Body of pancreas (tissue), 4 donors: Measurements from ENCODE around the gene DCAF7. TPM values are rescaled to one million over a fixed set of nuclear protein-coding genes. Genes with fewer than 3 reads are reported as not detected.

Experiments used
- ATAC-seq: fragments of 150-250 bp; one replicate; pipeline ENCODE4 v1.9.1; 2016
- DNase-seq, 4 donors: peaks; one replicate each; pipeline ENCODE4 v3.0.0-alpha.2; 2019
- H3K27ac ChIP-seq, 4 donors: fragments of 200-600 bp; sonication (generic); 1 replicate in 3 of 4; 2 replicates in 1 of 4; pipeline versions ENCODE4 v1.5.1 to v1.6.1; 2016 to 2019; ENCODE audit warnings: mild to moderate bottlenecking in 1 of 4, mixed read lengths in 1 of 4, moderate library complexity in 1 of 4
- H3K27me3 ChIP-seq, 2 donors: fragments of 200-600 bp; sonication (generic); one replicate each; pipeline ENCODE4 v1.6.0; 2016; ENCODE audit warnings: mild to moderate bottlenecking in 1 of 2
- H3K36me3 ChIP-seq, 2 donors: fragments of 200-600 bp; sonication (generic); replicated peaks in 1 of 2; 2 replicates each; pipeline ENCODE4 v1.5.1; 2016; ENCODE audit warnings: low read depth in 2 of 2; ENCODE audit not compliant: insufficient read depth in 1 of 2
- H3K4me1 ChIP-seq: fragments of 200-600 bp; sonication (generic); one replicate; pipeline ENCODE4 v1.6.0; 2016
- H3K4me3 ChIP-seq, 2 donors: fragments of 200-600 bp; sonication (generic); 1 replicate in 1 of 2; 2 replicates in 1 of 2; pipeline ENCODE4 v1.5.1; 2016 to 2019
- H3K9me3 ChIP-seq, 3 donors: fragments of 200-600 bp; sonication (generic); 1 replicate in 2 of 3; 2 replicates in 1 of 3; pipeline ENCODE4 v1.5.1; 2016
- CTCF ChIP-seq, 7 experiments: fragments of 450-650 bp in 4 of 7; fragments of 200-600 bp in 3 of 7; sonication (generic) in 3 of 7; IDR thresholded peaks; one replicate each; pipeline ENCODE4 v1.5.1; 2016 to 2019; ENCODE audit warnings: antibody characterized with exemption in 7 of 7
- POLR2A ChIP-seq, 3 donors: fragments of 450-650 bp; IDR thresholded peaks; one replicate each; pipeline ENCODE4 v1.6.1; 2016; ENCODE audit warnings: antibody characterized with exemption in 3 of 3, mild to moderate bottlenecking in 2 of 3
- WGBS, 2 donors: methylation state at CpG; one replicate each; pipeline ENCODE4 v1.1.5; 2017; 5-methylcytosine and 5-hydroxymethylcytosine counted together
- intact Hi-C: fragments of 100-400 bp; cut with DNase I; formaldehyde crosslinking; loops from one replicate; pipeline ENCODE4 v1.15.1; 2023
- total RNA-seq, 2 donors: library from RNA; depleted of rRNA; stranded (reverse); fragments of >200 nt; gene quantifications; one replicate each; pipeline ENCODE4 v1.1.0, GENCODE V29; 2016

The DCAF7 gene
- total RNA-seq, 2 donors from 2014 or later, result 16.8 to 16.9 TPM

DNA sequence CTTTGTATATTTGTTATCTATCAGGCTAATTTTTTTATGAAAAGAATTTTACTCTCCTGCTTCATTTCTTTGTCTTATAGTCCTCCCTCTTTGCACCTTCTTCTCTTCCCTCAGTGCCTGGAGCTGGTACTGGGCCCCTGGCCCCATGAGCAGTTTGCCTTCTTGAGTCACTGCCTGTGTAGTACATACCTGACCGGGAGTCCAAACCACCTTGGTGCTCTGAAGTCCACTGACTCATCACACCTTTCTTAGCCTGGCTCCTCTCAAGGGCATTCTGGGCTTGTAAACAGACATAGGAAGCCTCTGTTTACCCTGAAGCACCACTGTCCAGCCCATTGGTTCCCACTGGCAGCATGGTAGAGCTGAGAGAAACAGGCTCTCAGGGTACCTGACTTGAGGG lies 39.4 kb downstream of the DCAF7 start:
- H3K4me3 ChIP-seq, result no peak overlapping the region
- TF ChIP-seq POLR2A (IDR thresholded peaks at IDR 0.05) (no peak), CTCF (IDR thresholded peaks at IDR 0.05) (no peak)
- WGBS, 2 donors, result 95 to 100% methylated on average over 1 of the region's 1 CpG
- H3K36me3 ChIP-seq, result peaks cover 3 to 23% of the 10 kb centered on the region in 2 donors
- H3K9me3 ChIP-seq, result no peaks in the 10 kb centered on the region
- ATAC-seq, result no peak
- no peaks in the 10 kb centered on the region for H3K27me3 ChIP-seq
- intact Hi-C loops, result no loop called here
- no peaks in the 10 kb centered on the region for H3K4me1 ChIP-seq
- DNase-seq, result no peak
- no peak overlapping the region for H3K27ac ChIP-seq

- intact Hi-C loops, result no loop called here
- no peak for TF ChIP-seq POLR2A (IDR thresholded peaks at IDR 0.05)
- TF ChIP-seq CTCF (IDR thresholded peaks at IDR 0.05), result no peak
- no peaks in the 10 kb centered on the region for H3K27me3 ChIP-seq
- DNase-seq (no peak), ATAC-seq (peak; percentile 18)
- peaks cover 0 to 14% of the 10 kb centered on the region in 2 donors for H3K36me3 ChIP-seq
- no peak overlapping the region for H3K27ac ChIP-seq
- no peaks in the 10 kb centered on the region for H3K9me3 ChIP-seq
- H3K4me1 ChIP-seq, result no peaks in the 10 kb centered on the region
- WGBS, 2 donors, result 87 to 92% methylated on average over 3 of the region's 3 CpGs
- no peak overlapping the region for H3K4me3 ChIP-seq
Measured at GRCh38 chr17:63592797-63593196, 42.5 kb downstream of the DCAF7 start.

GRCh38 chr17:63595132-63595531 lies 44.9 kb downstream of the DCAF7 start:
- intact Hi-C loops, result no loop called here
- ATAC-seq (no peak), DNase-seq (no peak)
- TF ChIP-seq POLR2A (IDR thresholded peaks at IDR 0.05), result no peak
- TF ChIP-seq CTCF (IDR thresholded peaks at IDR 0.05), result no peak
- H3K27me3 ChIP-seq, result no peaks in the 10 kb centered on the region
- H3K36me3 ChIP-seq, result peaks cover 0 to 3% of the 10 kb centered on the region in 2 donors
- 98 to 99% methylated on average over 3 of the region's 3 CpGs for WGBS, 2 donors
- no peak overlapping the region for H3K4me3 ChIP-seq
- no peak overlapping the region for H3K27ac ChIP-seq
- H3K9me3 ChIP-seq, result no peaks in the 10 kb centered on the region
- peaks cover 5% of the 10 kb centered on the region for H3K4me1 ChIP-seq

DNA sequence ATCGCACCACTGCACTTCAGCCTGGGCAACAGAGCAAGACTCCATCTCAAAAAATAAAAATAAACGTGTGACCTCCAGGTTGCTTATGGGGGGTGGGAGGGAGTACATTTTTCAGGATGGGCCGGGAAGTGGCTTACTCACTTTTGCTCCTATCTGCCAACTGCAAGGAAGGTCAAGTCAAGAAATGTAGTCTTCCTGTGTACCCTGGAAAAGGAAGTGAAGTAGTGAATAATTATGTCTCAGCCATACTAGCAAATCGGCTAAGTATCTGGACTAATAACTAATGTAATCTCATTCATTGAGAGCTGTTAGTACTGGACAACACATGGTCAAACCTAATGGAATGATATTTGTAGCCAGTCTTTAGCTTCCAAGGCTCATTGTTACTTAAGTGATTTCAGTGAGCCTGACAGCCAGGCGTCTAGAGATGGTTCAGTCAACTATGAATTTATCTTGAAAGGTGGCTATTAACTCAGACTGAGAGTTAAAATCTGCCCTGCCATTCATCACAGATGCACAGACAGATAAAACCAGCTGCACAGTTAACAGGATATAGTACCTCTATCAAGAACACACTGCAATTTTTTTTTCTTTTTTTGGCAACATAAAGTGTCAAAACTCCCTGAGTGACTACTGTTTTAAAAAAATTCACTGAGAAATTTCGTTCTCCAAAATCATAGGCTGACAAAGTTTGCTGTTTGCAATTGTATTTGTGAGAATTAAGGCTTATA lies 46.7 kb downstream of the DCAF7 start:
- ATAC-seq, result no peak
- Histone ChIP-seq H3K4me1 (peaks cover 17% of the 10 kb centered on the region), H3K27ac (no peak overlapping the region), H3K4me3 (no peak overlapping the region), H3K36me3 (no peaks in the 10 kb centered on the region), H3K27me3 (no peaks in the 10 kb centered on the region), H3K9me3 (no peaks in the 10 kb centered on the region)
- WGBS, 2 donors, result 50 to 55% methylated on average over 6 of the region's 6 CpGs
- intact Hi-C loops, result no loop called here
- no peak for DNase-seq
- no peak for TF ChIP-seq POLR2A (IDR thresholded peaks at IDR 0.05)
- TF ChIP-seq CTCF (IDR thresholded peaks at IDR 0.05), result no peak

DNA sequence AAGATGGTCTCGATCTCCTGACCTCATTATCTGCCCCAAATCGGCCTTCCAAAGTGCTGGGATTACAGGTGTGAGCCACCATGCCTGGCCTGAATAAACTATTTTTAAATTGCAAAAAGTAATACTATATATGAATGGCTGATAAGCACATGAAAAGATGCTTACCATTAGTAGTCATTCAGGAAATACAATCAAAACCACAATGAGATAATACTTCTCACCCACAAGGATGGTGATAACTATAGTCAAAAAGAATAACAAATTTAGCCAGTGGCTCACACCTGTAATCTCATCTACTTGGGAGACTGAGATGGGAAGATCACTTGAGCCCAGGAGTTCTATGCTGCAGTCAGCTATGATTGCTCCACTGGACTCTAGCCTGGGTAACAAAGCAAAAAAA lies 48.0 kb downstream of the DCAF7 start:
- WGBS, 2 donors, result 67 to 88% methylated on average over 2 of the region's 2 CpGs
- TF ChIP-seq CTCF (IDR thresholded peaks at IDR 0.05) (no peak), POLR2A (IDR thresholded peaks at IDR 0.05) (no peak)

More for the DNA sequence above, 48.0 kb downstream of the DCAF7 start:
- ATAC-seq (no peak), DNase-seq (no peak)
- peaks cover 19% of the 10 kb centered on the region for H3K4me1 ChIP-seq
- no peaks in the 10 kb centered on the region for H3K36me3 ChIP-seq
- H3K27me3 ChIP-seq, result no peaks in the 10 kb centered on the region
- intact Hi-C loops, result no loop called here
- no peak overlapping the region for H3K4me3 ChIP-seq
- H3K27ac ChIP-seq, result no peak overlapping the region
- H3K9me3 ChIP-seq, result no peaks in the 10 kb centered on the region
